NCI-H1436 treated with DMSO at 0.1 percent for 48 hours (cell line): ENCODE results near the gene MESP2.

Experiments used
- DNase-seq: peaks from one replicate; lab custom pipeline; 2025; lab: John Stamatoyannopoulos, UW

Gene MESP2

GRCh38 chr15:89776274-89777072 is at the start of gene MESP2:
MESP2 (plus strand) TSS chr15:89776332; CDS start chr15:89776358, 26 bp downstream.
- DNase-seq, result no peak

- no peak for DNase-seq
These were observed 47.9 kb upstream of the MESP2 start for GRCh38 chr15:89728254-89728653.

- DNase-seq, result no peak
These were observed 44.9 kb upstream of the MESP2 start for GRCh38 chr15:89731275-89731674.

- DNase-seq, result no peak
These were observed 43.5 kb upstream of the MESP2 start for GRCh38 chr15:89732451-89733172.

GRCh38 chr15:89735773-89736172 is 40.4 kb upstream of the MESP2 start:
- DNase-seq, result no peak

- peak; percentile 41 for DNase-seq
These were observed 36.0 kb upstream of the MESP2 start for GRCh38 chr15:89740137-89740536.

- no peak for DNase-seq
These were observed 33.1 kb upstream of the MESP2 start for GRCh38 chr15:89743011-89743410.

- DNase-seq, result no peak
These were observed 32.5 kb upstream of the MESP2 start for GRCh38 chr15:89743594-89743993.

- DNase-seq, result no peak
These were observed 31.0 kb upstream of the MESP2 start for GRCh38 chr15:89745131-89745530.

GRCh38 chr15:89745768-89746167 is 30.4 kb upstream of the MESP2 start:
- no peak for DNase-seq

- DNase-seq, result no peak
These were observed 29.7 kb upstream of the MESP2 start for GRCh38 chr15:89746386-89746780.

GRCh38 chr15:89747708-89748682 is 28.1 kb upstream of the MESP2 start:
- DNase-seq, result no peak

GRCh38 chr15:89749054-89749453 is 27.1 kb upstream of the MESP2 start:
- no peak for DNase-seq

GRCh38 chr15:89749526-89749925 is 26.6 kb upstream of the MESP2 start:
- DNase-seq, result no peak

GRCh38 chr15:89749951-89750559 is 26.1 kb upstream of the MESP2 start:
- DNase-seq, result no peak

- peak; percentile 45 for DNase-seq
These were observed 25.3 kb upstream of the MESP2 start, which contains the start of gene MESP1 for GRCh38 chr15:89750560-89751542. MESP1 (minus strand) TSS chr15:89751249; CDS start chr15:89751231, 18 bp downstream.

- DNase-seq, result no peak
These were observed 24.4 kb upstream of the MESP2 start for GRCh38 chr15:89751748-89752147.

GRCh38 chr15:89753855-89754254 is 22.3 kb upstream of the MESP2 start:
- no peak for DNase-seq

- no peak for DNase-seq
These were observed 21.6 kb upstream of the MESP2 start for GRCh38 chr15:89754361-89755154.

- no peak for DNase-seq
These were observed 20.4 kb upstream of the MESP2 start for GRCh38 chr15:89755701-89756100.
